Skin of body (tissue), 2 donors: ENCODE data around the gene MTRF1. TPM values are rescaled to one million over a fixed set of nuclear protein-coding genes. Genes with fewer than 3 reads are reported as not detected.

ENCODE experiments used
- DNase-seq: peaks from one replicate; lab custom pipeline; 2025; lab: John Stamatoyannopoulos, UW
- total RNA-seq: library from RNA; depleted of rRNA; stranded (reverse); fragments of >200 nt; gene quantifications from one replicate; pipeline ENCODE4 v1.2.3, GENCODE V29; 2014

The MTRF1 gene
- total RNA-seq, 1 donor from 2014 or later: 11.0 TPM

DNA sequence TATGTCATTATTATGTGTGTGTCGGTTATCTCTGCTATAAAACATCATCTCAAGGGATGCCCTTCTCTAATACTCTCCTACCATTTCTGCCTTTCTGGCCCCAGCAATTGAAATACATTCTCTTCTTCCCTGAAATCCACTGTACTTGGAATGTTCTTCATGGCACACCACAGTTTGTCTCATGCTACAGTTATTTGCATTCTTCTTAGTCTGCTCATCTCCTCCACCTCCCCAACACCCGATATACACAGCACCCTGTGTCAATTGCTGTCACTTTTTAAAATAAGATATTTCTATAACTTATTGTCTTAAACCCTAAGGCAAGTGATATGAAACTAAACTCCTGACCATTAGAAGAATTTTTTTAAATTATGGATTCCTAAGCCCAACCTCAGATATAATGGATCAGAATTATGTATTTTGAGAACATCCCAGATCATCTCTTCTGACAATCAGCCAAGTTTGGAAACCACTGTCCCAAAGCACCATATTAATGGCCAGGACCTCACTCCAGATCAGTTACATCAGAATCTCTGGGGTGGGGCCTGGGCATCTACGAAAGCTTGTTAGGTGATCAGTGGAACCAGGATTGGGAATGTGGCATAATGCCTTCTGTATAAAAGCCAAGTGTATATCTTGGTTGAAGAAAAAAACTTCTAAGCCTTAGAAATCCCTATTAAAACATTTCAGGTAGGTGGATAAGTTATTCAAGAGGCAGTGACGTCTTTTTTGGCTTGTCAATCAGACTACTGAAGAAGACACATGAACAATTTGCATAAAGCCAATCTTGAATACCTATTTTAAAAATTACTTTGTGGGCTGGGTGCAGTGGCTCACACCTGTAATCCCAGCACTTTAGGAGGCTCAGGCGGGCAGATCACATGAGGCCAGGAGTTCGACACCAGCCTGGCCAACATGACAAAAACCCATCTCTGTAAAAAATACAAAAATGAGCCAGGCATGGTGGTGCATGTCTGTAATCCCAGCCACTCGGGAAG is 39.0 kb downstream of the MTRF1 start:
- DNase-seq: no peak

- DNase-seq: peak; percentile 39
Observed at GRCh38 chr13:41222259-41222852, 41.0 kb downstream of the MTRF1 start.

DNA sequence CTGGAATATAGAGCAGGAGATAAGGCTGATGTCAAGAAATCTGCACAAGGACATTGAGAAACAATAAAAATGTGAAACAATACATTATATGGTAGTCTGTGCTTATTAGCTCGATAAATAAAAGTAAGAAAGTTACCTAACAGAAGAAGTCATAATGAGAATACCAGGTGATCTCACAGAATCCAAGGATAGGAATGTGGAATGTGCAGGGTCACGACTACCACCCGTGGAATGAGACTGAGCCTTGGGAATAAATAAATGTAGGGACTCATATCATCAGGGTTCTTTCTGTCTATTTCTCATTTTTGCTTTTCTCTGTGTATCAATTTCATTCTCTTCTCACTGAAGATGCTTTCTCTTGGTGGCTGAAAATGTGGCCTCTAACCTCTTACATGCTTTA is 43.0 kb downstream of the MTRF1 start:
- DNase-seq: no peak

GRCh38 chr13:41216160-41216559 is 47.2 kb downstream of the MTRF1 start:
- DNase-seq: no peak

- DNase-seq: no peak
Observed at GRCh38 chr13:41213919-41214318, 49.5 kb downstream of the MTRF1 start.

GRCh38 chr13:41213316-41213715 is 50.1 kb downstream of the MTRF1 start:
- no peak for DNase-seq

DNA sequence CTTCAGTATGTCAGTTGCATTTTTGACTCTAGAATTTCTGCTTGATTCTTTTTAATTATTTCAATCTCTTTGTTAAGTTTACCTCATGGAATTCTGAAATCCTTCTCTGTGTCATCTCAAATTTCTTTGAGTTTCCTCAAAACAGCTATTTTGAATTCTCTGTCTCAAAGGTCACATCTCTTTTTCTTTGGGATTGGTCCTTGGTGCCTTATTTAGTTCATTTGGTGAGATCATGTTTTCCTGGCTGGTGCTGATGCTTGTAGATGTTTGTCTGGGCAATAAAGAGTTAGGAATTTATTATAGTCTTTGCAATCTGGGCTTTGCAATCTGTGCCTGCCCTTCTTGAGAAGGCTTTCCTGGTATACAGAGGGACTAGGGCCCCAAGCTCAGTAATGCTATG is 50.5 kb downstream of the MTRF1 start:
- no peak for DNase-seq

- no peak for DNase-seq
Observed at GRCh38 chr13:41211062-41211461, 52.3 kb downstream of the MTRF1 start.

- DNase-seq: no peak
Observed at GRCh38 chr13:41206467-41206866, 56.9 kb downstream of the MTRF1 start.

GRCh38 chr13:41203810-41204209 is 59.6 kb downstream of the MTRF1 start:
- no peak for DNase-seq

GRCh38 chr13:41200126-41200525 is 63.2 kb downstream of the MTRF1 start:
- DNase-seq: peak; percentile 64

GRCh38 chr13:41199526-41199925 is 63.9 kb downstream of the MTRF1 start:
- no peak for DNase-seq

GRCh38 chr13:41199079-41199478 is 64.3 kb downstream of the MTRF1 start:
- no peak for DNase-seq

- DNase-seq: no peak
Observed at GRCh38 chr13:41196620-41197019, 66.8 kb downstream of the MTRF1 start.

- DNase-seq: no peak
Observed at GRCh38 chr13:41196011-41196410, 67.4 kb downstream of the MTRF1 start.

DNA sequence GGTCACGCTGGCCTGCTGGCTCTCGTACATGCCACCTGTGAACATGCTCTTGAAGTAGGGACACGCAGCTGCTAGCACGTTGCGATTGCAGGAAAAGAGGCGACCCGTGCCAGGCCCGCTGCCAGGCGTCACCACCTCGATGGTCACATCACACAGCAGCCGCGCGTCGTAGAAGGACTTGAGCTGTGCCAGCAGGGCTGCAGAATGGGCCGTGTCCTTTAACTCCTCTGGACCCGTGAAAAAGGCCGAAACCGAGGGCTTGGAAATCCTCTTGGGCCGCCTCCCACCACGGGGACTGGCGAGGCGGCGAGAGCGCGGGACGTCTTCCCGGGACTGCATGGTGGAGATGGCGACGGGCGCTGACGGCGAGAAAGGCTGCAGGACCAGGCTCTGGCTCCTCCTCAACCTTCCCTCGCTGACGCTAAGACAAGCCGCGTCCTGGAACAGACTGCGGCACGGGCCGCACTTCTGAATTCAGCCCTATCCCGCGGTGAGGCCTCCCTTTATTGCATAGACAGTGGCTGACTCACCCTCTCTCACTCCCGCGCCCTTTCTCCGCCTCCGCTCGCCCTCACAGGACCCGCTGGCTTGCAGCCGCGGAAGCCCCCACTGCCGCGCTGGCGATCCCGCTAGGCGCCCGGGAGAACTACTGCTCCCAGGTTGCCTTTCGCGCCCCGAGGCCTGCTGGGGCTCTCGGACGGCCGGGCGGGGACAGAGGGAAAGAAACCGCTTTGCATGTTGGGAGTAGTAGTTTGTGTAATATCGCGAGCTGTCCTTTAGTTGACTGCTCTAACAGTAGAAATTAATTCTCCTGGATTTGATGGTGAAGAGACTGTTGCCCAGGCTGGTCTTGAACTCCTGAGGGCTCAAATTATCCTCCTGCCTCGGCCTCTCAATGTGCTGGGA is 69.2 kb downstream of the MTRF1 start, which contains the start of gene KBTBD7:
Gene KBTBD7, minus strand, starts transcription at position 651 of the 906 bp plus-strand sequence. Its CDS starts 312 bp downstream, at position 339.
- DNase-seq: peak; percentile 90

GRCh38 chr13:41193469-41193868 is 69.9 kb downstream of the MTRF1 start:
- DNase-seq: no peak

- DNase-seq: no peak
Observed at GRCh38 chr13:41188584-41188983, 74.8 kb downstream of the MTRF1 start.

GRCh38 chr13:41186481-41186880 is 76.9 kb downstream of the MTRF1 start:
- DNase-seq: no peak

GRCh38 chr13:41182231-41182630 is 81.1 kb downstream of the MTRF1 start:
- no peak for DNase-seq

DNA sequence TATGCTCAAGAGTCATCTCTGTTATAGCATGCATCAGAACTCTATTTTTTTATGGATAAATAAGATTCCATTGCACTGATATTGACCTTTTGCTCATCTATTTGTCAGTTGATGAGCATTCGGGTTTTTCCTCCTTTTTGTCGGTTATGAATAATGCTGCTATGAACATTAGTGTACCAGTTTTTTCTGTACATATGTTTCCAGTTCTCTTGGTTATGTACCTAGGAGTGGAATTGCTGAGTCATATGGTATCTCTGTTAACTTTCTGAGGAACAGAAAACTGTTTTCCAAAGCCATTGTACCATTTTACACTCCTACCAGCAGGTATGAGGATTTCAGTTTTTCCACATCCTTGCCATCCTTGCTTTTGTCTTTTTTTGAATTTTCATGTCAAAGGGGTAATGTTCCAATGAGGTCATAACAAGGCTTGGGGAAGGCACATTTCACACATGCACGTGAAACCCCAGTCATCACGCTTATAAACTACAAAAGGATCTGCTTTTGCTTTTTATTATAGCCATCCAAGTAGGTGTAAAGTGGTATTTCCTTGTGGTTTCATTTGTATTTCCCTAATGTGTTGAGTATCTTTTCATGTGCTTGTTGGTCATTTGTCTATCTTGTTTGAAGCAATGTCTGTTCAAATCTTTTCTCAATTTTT is 83.7 kb downstream of the MTRF1 start:
- no peak for DNase-seq
